Neural cell (in vitro differentiated cells): ENCODE results near the gene TLCD2.

Experiments
- POLR2AphosphoS5 ChIP-seq: IDR thresholded peaks from 2 replicates; pipeline ENCODE4 v1.6.1; 2012
- RAD21 ChIP-seq: fragments of 450-650 bp; conservative IDR thresholded peaks from 2 replicates; pipeline ENCODE4 v1.6.1; 2014; ENCODE audit warnings: antibody characterized with exemption, mild to moderate bottlenecking, moderate library complexity
- TAF1 ChIP-seq: IDR thresholded peaks from 2 replicates; pipeline ENCODE4 v1.6.1; 2012; ENCODE audit warnings: low read depth
- TF ChIP-seq, protein P1 (sequence below): fragments of 450-650 bp; IDR thresholded peaks from 2 replicates; pipeline ENCODE4 v1.5.1; 2014; ENCODE audit warnings: antibody characterized with exemption, mild to moderate bottlenecking, moderate library complexity; ENCODE audit not compliant: poor library complexity, severe bottlenecking

DNA sequence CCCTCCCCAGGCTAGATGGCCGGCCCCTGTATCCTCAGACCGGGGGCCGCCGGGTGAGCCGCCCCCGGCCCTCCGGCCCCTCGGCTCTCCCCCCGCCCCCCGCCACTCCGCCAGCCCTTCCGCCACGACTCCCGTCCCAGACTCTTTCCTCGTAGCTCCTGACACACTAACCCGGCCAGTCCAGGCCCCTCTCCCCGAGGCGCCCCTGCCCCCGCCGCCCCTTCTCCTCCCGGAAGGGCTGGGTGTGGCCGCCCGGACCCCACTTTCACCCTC, 5.6 kb upstream of the TLCD2 start:
- TF ChIP-seq POLR2AphosphoS5 (no peak), TAF1 (no peak), RAD21 (no peak)
- TF ChIP-seq, protein P1, sequence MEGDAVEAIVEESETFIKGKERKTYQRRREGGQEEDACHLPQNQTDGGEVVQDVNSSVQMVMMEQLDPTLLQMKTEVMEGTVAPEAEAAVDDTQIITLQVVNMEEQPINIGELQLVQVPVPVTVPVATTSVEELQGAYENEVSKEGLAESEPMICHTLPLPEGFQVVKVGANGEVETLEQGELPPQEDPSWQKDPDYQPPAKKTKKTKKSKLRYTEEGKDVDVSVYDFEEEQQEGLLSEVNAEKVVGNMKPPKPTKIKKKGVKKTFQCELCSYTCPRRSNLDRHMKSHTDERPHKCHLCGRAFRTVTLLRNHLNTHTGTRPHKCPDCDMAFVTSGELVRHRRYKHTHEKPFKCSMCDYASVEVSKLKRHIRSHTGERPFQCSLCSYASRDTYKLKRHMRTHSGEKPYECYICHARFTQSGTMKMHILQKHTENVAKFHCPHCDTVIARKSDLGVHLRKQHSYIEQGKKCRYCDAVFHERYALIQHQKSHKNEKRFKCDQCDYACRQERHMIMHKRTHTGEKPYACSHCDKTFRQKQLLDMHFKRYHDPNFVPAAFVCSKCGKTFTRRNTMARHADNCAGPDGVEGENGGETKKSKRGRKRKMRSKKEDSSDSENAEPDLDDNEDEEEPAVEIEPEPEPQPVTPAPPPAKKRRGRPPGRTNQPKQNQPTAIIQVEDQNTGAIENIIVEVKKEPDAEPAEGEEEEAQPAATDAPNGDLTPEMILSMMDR: no peak
